Fibroblast of lung (primary cell): ENCODE data around the gene DEK.

Source experiments
- EZH2 ChIP-seq: IDR thresholded peaks from 2 replicates; pipeline ENCODE4 v1.5.1; 2012; ENCODE audit warnings: low read length, control low read depth, mild to moderate bottlenecking; ENCODE audit errors: missing control alignments
- TF ChIP-seq, protein P1 (sequence below), 2 donors: IDR thresholded peaks in 1 of 2; conservative IDR thresholded peaks in 1 of 2; 1 replicate in 1 of 2; 2 replicates in 1 of 2; pipeline ENCODE4 v1.5.1; 2011 to 2012; ENCODE audit warnings: low read length in 2 of 2, control low read depth in 1 of 2, inconsistent platforms in 1 of 2, low read depth in 1 of 2, mild to moderate bottlenecking in 1 of 2

DNA sequence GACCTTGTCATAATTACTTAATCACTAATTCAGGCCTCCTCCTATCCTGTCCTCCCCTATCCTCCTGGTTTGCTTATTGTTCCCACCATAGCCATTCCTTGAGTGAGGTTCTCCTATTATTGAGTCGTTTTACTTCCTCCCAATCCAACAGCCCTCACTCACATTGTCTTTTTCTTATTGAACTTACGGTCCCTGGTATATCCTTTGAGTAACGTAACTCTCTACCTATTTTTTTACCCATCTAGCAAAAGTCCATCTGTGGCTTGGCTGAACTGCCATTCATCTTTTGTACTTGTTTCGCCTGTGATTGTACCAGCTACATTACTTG, 43.1 kb downstream of the DEK start:
- TF ChIP-seq, protein P1, sequence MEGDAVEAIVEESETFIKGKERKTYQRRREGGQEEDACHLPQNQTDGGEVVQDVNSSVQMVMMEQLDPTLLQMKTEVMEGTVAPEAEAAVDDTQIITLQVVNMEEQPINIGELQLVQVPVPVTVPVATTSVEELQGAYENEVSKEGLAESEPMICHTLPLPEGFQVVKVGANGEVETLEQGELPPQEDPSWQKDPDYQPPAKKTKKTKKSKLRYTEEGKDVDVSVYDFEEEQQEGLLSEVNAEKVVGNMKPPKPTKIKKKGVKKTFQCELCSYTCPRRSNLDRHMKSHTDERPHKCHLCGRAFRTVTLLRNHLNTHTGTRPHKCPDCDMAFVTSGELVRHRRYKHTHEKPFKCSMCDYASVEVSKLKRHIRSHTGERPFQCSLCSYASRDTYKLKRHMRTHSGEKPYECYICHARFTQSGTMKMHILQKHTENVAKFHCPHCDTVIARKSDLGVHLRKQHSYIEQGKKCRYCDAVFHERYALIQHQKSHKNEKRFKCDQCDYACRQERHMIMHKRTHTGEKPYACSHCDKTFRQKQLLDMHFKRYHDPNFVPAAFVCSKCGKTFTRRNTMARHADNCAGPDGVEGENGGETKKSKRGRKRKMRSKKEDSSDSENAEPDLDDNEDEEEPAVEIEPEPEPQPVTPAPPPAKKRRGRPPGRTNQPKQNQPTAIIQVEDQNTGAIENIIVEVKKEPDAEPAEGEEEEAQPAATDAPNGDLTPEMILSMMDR (conservative IDR thresholded peaks at IDR 0.05 in 1 of 2, IDR thresholded peaks at IDR 0.05 in 1 of 2; ENCODE audit: low read depth in 1 of 2, low read length in 2 of 2): no peak
- TF ChIP-seq EZH2: no peak
